Renal cortex interstitium (tissue), 11 donors: Measurements from ENCODE around the gene PLD4. TPM values are rescaled to one million over a fixed set of nuclear protein-coding genes. Genes with fewer than 3 reads are reported as not detected.
"Not testable (repeated sequence)": the region's sequence is repeated elsewhere in the genome, so short reads cannot be mapped to it uniquely, and the experiment has no call there.

Experiments
- DNase-seq, 11 donors: peaks; one replicate each; pipeline ENCODE4 v3.0.0-alpha.2; 2013; ENCODE audit warnings: low read depth in 9 of 11, low spot score in 4 of 11; ENCODE audit errors: extremely low read depth in 1 of 11
- polyA plus RNA-seq, 3 donors: library from polyadenylated mRNA; unstranded; fragments of 120-200 nt; gene quantifications; one replicate each; pipeline ENCODE4 v1.2.1, GENCODE V29; 2013; ENCODE audit not compliant: insufficient read length in 3 of 3

The PLD4 gene
- polyA plus RNA-seq, 3 donors, result 2.4 to 5.1 (median 4.5) TPM

- not testable (repeated sequence) for DNase-seq
Observed at GRCh38 chr14:104884381-104884780, 40.3 kb upstream of the PLD4 start.

GRCh38 chr14:104885031-104885972 is 39.4 kb upstream of the PLD4 start:
- DNase-seq, result no peak

GRCh38 chr14:104885973-104886689 is 38.5 kb upstream of the PLD4 start:
- DNase-seq, result no peak

- DNase-seq, result no peak
Observed at GRCh38 chr14:104886690-104887622, 37.7 kb upstream of the PLD4 start.

- no peak for DNase-seq
Observed at GRCh38 chr14:104887623-104888488, 36.8 kb upstream of the PLD4 start.

- no peak for DNase-seq
Observed at GRCh38 chr14:104888489-104889374, 35.9 kb upstream of the PLD4 start.

- no peak for DNase-seq
Observed at GRCh38 chr14:104889375-104889757, 35.3 kb upstream of the PLD4 start.

GRCh38 chr14:104890292-104890691 is 34.4 kb upstream of the PLD4 start:
- DNase-seq, result not testable (repeated sequence)

- no peak for DNase-seq
Observed at GRCh38 chr14:104891121-104891551, 33.5 kb upstream of the PLD4 start.

GRCh38 chr14:104891664-104892530 is 32.8 kb upstream of the PLD4 start:
- DNase-seq, result no peak

GRCh38 chr14:104892531-104893434 is 31.9 kb upstream of the PLD4 start:
- DNase-seq, result no peak

- DNase-seq, result no peak
Observed at GRCh38 chr14:104893435-104894207, 31.1 kb upstream of the PLD4 start.

- no peak for DNase-seq
Observed at GRCh38 chr14:104894331-104895206, 30.1 kb upstream of the PLD4 start.
